ENCODE results near the gene LIMCH1. TPM values are rescaled to one million over a fixed set of nuclear protein-coding genes. Genes with fewer than 3 reads are reported as not detected.

The LIMCH1 gene
- total and polyA plus RNA-seq, 2 of the 8 experiments (the other 6 are each of a cell fraction or from before 2014, with no cell fraction given), result 2.7 to 3.0 TPM

- TF ChIP-seq KDM4A (IDR thresholded peaks at IDR 0.05; ENCODE audit: low read depth, low read length, severe bottlenecking) (no peak), ASH2L (IDR thresholded peaks at IDR 0.05; ENCODE audit: low read length) (no peak), HDAC6 (IDR thresholded peaks at IDR 0.05; ENCODE audit: low read depth, low read length) (no peak), TEAD4 (IDR thresholded peaks at IDR 0.05; ENCODE audit: low read depth, low read length) (no peak)
These were observed 20.2 kb upstream of the LIMCH1 start (continued) for GRCh38 chr4:41517747-41518146.
